T-cell (primary cell): ENCODE data around the gene CORIN. TPM values are rescaled to one million over a fixed set of nuclear protein-coding genes. Genes with fewer than 3 reads are reported as not detected.

Experiments used
- ATAC-seq, 4 experiments: fragments of 200-7000 bp in 3 of 4; fragments of 150-1000 bp in 1 of 4; cut with Tn5 transposase; replicated peaks in 1 of 4; 1 replicate in 3 of 4; 2 replicates in 1 of 4; pipeline ENCODE4 v1.10.0; 2021; ENCODE audit warnings: moderate library complexity in 3 of 4, mild to moderate bottlenecking in 2 of 4, moderate number of reproducible peaks in 1 of 4
- CTCF ChIA-PET, 2 donors: fragments of 300-600 bp; sonication (Branson Sonifier 250); formaldehyde crosslinking; loops; one replicate each; lab custom pipeline; 2022; ENCODE audit warnings: antibody characterized with exemption in 2 of 2; lab: Charles Lee
- POLR2A ChIA-PET, 2 donors: fragments of 300-600 bp; sonication (Branson Sonifier 250); formaldehyde crosslinking; loops; one replicate each; lab custom pipeline; 2022; ENCODE audit warnings: antibody characterized with exemption in 2 of 2; lab: Charles Lee
- DNase-seq, 35 experiments: peaks; one replicate each; pipeline versions ENCODE4 v3.0.0 to v3.0.0-alpha.2; 2013 to 2023
- H3K27ac ChIP-seq: one replicate; pipeline ENCODE4 v1.5.1; 2013; ENCODE audit warnings: low read length
- H3K27me3 ChIP-seq, 2 experiments: replicated peaks in 1 of 2; 1 replicate in 1 of 2; 2 replicates in 1 of 2; pipeline versions ENCODE4 v1.6.1 to v1.7.0; 2013; ENCODE audit warnings: low read length in 1 of 2, mixed read lengths in 1 of 2; ENCODE audit not compliant: control insufficient read depth in 2 of 2, insufficient read depth in 2 of 2; ENCODE audit errors: extremely low read depth in 1 of 2
- H3K36me3 ChIP-seq, 2 donors: 1 replicate in 1 of 2; 2 replicates in 1 of 2; pipeline versions ENCODE4 v1.6.1 to v1.7.0; 2013; ENCODE audit warnings: low read length in 1 of 2; ENCODE audit not compliant: control insufficient read depth in 2 of 2, insufficient read depth in 1 of 2; ENCODE audit errors: extremely low read depth in 1 of 2
- H3K4me1 ChIP-seq, 2 experiments: 1 replicate in 1 of 2; 2 replicates in 1 of 2; pipeline versions ENCODE4 v1.6.1 to v1.7.0; 2013; ENCODE audit warnings: low read length in 2 of 2, mixed read lengths in 1 of 2; ENCODE audit not compliant: insufficient read depth in 2 of 2, control insufficient read depth in 1 of 2; ENCODE audit errors: extremely low read depth in 1 of 2
- H3K4me3 ChIP-seq, 2 donors: 1 replicate in 1 of 2; 2 replicates in 1 of 2; pipeline versions ENCODE4 v1.5.1 to v1.7.0; 2013; ENCODE audit warnings: mild to moderate bottlenecking in 2 of 2, low read length in 1 of 2, moderate library complexity in 1 of 2; ENCODE audit not compliant: control insufficient read depth in 1 of 2; ENCODE audit errors: extremely low read depth in 1 of 2
- H3K9me3 ChIP-seq: 2 replicates; pipeline ENCODE4 v1.7.0; 2013
- H3K27ac Mint-ChIP-seq, 2 donors: one replicate each; pipeline ENCODE4 v1.8.0; 2020 to 2021; ENCODE audit warnings: mild to moderate bottlenecking in 2 of 2, mixed read lengths in 2 of 2
- H3K27me3 Mint-ChIP-seq, 2 donors: one replicate each; pipeline ENCODE4 v1.8.0; 2021 to 2022; ENCODE audit warnings: mixed read lengths in 2 of 2
- H3K36me3 Mint-ChIP-seq: one replicate; pipeline ENCODE4 v1.8.0; 2021; ENCODE audit warnings: mixed read lengths
- H3K4me1 Mint-ChIP-seq, 3 donors: one replicate each; pipeline ENCODE4 v1.8.0; 2020 to 2022; ENCODE audit warnings: mixed read lengths in 3 of 3, mild to moderate bottlenecking in 1 of 3
- H3K4me3 Mint-ChIP-seq, 3 donors: one replicate each; pipeline ENCODE4 v1.8.0; 2020 to 2022; ENCODE audit warnings: mild to moderate bottlenecking in 3 of 3, mixed read lengths in 3 of 3, moderate library complexity in 3 of 3
- H3K9me3 Mint-ChIP-seq, 3 donors: one replicate each; pipeline ENCODE4 v1.8.0; 2020 to 2022; ENCODE audit warnings: mixed read lengths in 3 of 3
- WGBS: methylation state at CpG from one replicate; pipeline ENCODE4 v1.1.5; 2013; ENCODE audit warnings: missing lambda C conversion rate; ENCODE audit not compliant: insufficient coverage; 5-methylcytosine and 5-hydroxymethylcytosine counted together
- total RNA-seq, 35 experiments: library from RNA in 6 of 35; stranded (reverse) in 6 of 35; fragments of 120-200 nt in 1 of 35; gene quantifications; one replicate each; pipeline versions ENCODE4 v1.2.1 to v1.2.4 and lab custom pipeline; 2013 to 2026

Gene CORIN
- total RNA-seq, 5 donors from 2014 or later (not counting 1 experiment from before 2014, with no cell fraction given) = 0.44 to 0.86 (median 0.55) TPM; not detected in 1

DNA sequence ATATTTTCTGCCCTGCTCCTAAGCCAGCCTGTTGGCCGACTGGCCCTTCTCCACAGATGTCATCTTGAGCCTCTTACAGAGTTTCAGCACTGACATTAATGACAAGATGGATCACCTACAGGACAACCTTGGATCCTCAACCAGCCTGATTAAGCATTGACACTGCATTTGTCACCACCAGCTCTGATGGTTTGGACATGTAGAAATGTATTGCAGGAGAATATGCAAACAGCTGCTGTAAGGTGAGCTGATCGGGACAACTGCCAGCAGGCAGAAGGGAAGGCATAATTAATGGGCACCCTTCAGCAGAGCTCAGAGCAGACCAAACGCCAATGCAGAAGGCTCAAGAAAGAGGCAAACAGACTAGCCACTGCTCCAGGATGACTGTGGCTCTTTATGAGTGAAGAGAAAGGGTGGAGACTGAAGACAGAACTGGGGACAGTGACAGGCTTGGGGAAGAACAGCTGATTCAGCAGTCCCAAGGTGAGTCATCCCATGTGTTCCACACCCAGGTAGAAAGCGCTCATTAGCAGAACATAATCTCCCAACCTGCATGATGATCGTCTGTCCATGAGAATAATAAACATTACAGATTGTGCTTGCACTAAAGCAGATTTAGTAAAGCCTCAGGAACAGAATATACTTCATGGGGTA, 6.7 kb downstream of the CORIN start:
- CTCF ChIA-PET = no interaction called here
- peaks cover 14 to 32% (median 29%) of the 10 kb centered on the region in 3 donors for H3K4me1 Mint-ChIP-seq
- POLR2A ChIA-PET = no interaction called here
- peaks cover 0 to 4% of the 10 kb centered on the region in 2 experiments for H3K27me3 ChIP-seq
- H3K27ac ChIP-seq = no peak overlapping the region
- H3K9me3 Mint-ChIP-seq = no peaks in the 10 kb centered on the region
- H3K27ac Mint-ChIP-seq = no peak overlapping the region
- 79% methylated on average over 3 of the region's 5 CpGs for WGBS
- peaks cover 15 to 27% of the 10 kb centered on the region in 2 experiments for H3K4me1 ChIP-seq
- DNase-seq (no peak), ATAC-seq (no peak)
- no peaks in the 10 kb centered on the region for H3K36me3 Mint-ChIP-seq
- H3K4me3 ChIP-seq = no peak overlapping the region
- no peaks in the 10 kb centered on the region for H3K9me3 ChIP-seq
- H3K4me3 Mint-ChIP-seq = no peak overlapping the region
- no peaks in the 10 kb centered on the region for H3K36me3 ChIP-seq
- H3K27me3 Mint-ChIP-seq = peaks cover 4 to 11% of the 10 kb centered on the region in 2 donors

DNA sequence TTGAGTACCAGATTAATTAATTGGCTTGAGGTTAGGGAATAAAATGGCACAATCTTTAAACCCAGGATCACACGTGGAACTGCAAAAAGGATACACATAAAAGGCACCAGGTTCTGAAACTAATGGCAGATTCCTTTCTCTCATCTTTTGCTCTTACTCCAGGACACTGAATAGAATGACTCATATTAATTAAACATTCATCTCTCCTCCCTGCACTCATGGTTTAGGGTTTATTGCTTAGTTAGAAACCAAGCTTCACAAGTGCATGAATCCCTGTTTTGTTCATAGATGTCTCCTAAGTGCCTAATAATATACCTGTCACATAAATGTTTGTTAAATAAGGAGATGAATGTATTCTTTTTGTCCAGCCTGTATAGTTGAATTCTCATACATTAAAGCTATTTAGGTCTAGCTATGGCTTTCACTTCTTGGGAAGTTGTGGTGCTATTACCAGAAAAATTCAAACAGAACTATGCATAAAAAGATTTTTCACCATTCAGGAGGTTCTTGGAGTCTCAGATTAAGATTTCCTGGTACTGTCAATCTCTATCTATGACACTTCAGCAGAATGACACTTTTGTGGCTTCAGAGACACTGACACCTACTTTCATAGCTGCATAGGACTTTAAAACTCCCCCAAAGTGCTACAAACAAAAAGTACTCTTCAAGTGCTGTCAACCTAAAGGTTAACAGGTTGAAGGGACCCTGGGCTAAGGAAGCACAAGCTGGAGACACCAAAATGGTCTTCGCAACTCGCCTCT, 7.4 kb downstream of the CORIN start:
- Histone ChIP-seq H3K27me3 (peaks cover 0 to 2% of the 10 kb centered on the region in 2 experiments), H3K27ac (no peak overlapping the region), H3K4me3 (no peak overlapping the region), H3K4me1 (peaks cover 8 to 22% of the 10 kb centered on the region in 2 experiments), H3K36me3 (no peaks in the 10 kb centered on the region), H3K9me3 (no peaks in the 10 kb centered on the region)
- CTCF ChIA-PET = no interaction called here
- Mint-ChIP-seq H3K4me3 (no peak overlapping the region), H3K27me3 (peaks cover 4 to 11% of the 10 kb centered on the region in 2 donors), H3K9me3 (no peaks in the 10 kb centered on the region), H3K36me3 (no peaks in the 10 kb centered on the region), H3K4me1 (peaks cover 7 to 26% (median 23%) of the 10 kb centered on the region in 3 donors), H3K27ac (no peak overlapping the region)
- 91% methylated on average over 2 of the region's 3 CpGs for whole genome bisulfite sequencing
- DNase-seq (no peak), ATAC-seq (no peak)
- POLR2A ChIA-PET = interaction anchor here in 1 of 2 donors (0.7 kb wide), 1 partner anchor 831 kb away, joined by 4 read pairs; no protein-coding TSS in a partner anchor

DNA sequence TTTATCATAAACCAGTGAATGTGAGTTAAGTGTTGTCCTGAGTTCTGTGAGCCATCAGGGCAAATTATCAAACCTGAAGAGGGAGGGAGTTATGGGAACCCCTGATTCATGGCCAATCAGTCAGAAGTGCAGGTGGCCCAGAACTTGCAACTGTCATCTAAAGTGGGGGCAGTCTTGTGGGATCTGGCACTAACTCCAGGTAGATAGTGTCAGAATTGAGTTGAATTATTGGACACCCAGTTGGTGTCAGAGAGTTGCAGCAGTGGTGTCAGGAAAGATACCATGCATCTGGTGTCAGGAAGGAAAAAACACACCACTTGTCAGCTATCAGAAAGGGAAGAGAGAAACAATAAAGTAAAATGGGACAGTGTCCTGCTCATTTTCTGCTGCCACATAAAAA, 8.4 kb downstream of the CORIN start:
- no peak overlapping the region for H3K4me3 Mint-ChIP-seq
- ChIA-PET CTCF (interaction anchor here in 1 of 2 donors (0.6 to 0.7 kb wide), 2 partner anchors 13 to 15 kb away, joined by 6 read pairs; no protein-coding TSS in a partner anchor), POLR2A (interaction anchor here in 1 of 2 donors (0.7 kb wide), 1 partner anchor 830 kb away, joined by 4 read pairs; no protein-coding TSS in a partner anchor)

DNA sequence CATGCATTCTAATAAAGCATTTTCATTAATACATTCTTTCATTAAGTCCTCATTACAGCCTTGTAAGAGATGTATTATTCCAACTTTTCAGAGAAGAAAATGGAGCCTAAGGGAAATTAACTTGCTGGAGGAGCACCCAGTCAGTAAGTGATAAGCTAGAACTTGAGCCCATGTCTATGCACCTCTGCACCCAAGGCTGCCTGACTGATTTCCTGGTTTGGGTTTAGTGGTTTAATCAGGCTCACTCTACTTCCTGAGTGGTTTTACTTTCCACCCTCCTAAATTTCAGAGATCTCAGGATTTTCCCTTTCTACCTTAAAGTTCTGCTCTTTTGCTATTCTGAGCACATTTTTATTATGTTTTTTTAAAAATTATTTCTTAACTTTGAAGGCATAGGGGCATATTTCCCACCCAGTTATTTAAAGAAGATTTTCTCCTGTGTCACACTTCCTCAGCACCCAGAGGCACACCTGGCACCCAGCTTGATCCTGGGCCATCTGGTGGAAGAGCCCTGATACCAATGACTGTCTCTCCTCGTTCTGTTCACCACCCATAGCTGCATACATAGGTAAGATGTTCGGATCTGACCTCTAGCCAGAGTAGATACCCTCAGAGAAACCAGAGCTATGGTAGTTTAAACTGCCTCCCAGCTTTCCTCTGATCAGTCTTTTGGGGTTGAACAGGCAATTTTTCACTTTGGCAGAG, 10.4 kb downstream of the CORIN start:
- H3K4me1 Mint-ChIP-seq = peaks cover 6 to 20% (median 19%) of the 10 kb centered on the region in 3 donors
- CTCF ChIA-PET = no interaction called here
- DNase-seq (no peak), ATAC-seq (peak in 2 of 4 experiments; percentile 50 to 51)
- Histone ChIP-seq H3K27me3 (peaks cover 0 to 6% of the 10 kb centered on the region in 2 experiments), H3K36me3 (no peaks in the 10 kb centered on the region), H3K9me3 (no peaks in the 10 kb centered on the region), H3K27ac (no peak overlapping the region), H3K4me1 (peaks cover 5 to 18% of the 10 kb centered on the region in 2 experiments), H3K4me3 (no peak overlapping the region)
- H3K27ac Mint-ChIP-seq = no peak overlapping the region
- H3K36me3 Mint-ChIP-seq = no peaks in the 10 kb centered on the region
- WGBS = no CpG with 5 or more reads among the region's 2 CpGs
- no peaks in the 10 kb centered on the region for H3K9me3 Mint-ChIP-seq
- no peak overlapping the region for H3K4me3 Mint-ChIP-seq
- POLR2A ChIA-PET = no interaction called here
- peaks cover 1 to 7% of the 10 kb centered on the region in 2 donors for H3K27me3 Mint-ChIP-seq

More for the DNA sequence above, 8.4 kb downstream of the CORIN start:
- Mint-ChIP-seq H3K27me3 (peaks cover 4 to 11% of the 10 kb centered on the region in 2 donors), H3K27ac (no peak overlapping the region), H3K4me1 (peaks cover 6 to 20% (median 19%) of the 10 kb centered on the region in 3 donors), H3K36me3 (no peaks in the 10 kb centered on the region), H3K9me3 (no peaks in the 10 kb centered on the region)
- peaks cover 0 to 6% of the 10 kb centered on the region in 2 experiments for H3K27me3 ChIP-seq
- no peaks in the 10 kb centered on the region for H3K36me3 ChIP-seq
- peaks cover 5 to 18% of the 10 kb centered on the region in 2 experiments for H3K4me1 ChIP-seq
- no peaks in the 10 kb centered on the region for H3K9me3 ChIP-seq
- ATAC-seq (no peak), DNase-seq (no peak)
- no peak overlapping the region for H3K4me3 ChIP-seq
- H3K27ac ChIP-seq = no peak overlapping the region

DNA sequence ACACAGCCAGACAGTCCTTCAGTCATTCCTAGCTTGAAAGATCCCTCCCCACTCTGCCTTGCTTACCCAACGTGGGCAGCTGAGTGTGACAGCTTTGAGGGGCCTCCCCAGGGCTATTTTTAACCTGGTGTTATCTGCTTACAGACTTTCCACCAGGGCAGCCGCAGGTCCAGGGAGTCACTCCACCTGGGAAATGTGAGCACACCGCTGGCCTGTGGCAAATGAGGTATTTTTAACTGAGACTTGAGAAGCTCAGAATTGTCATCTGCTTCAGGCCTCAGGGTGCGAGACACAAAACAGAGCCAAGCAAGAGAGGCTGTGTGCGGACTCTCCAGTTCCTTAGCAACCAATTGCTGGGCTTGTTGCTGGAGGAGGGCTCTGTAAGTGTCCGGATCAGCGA, 13.0 kb downstream of the CORIN start:
- H3K9me3 Mint-ChIP-seq = no peaks in the 10 kb centered on the region
- ChIA-PET CTCF (no interaction called here), POLR2A (no interaction called here)
- H3K27ac ChIP-seq = no peak overlapping the region
- DNase-seq (no peak), ATAC-seq (no peak)
- H3K4me1 ChIP-seq = peaks cover 5 to 15% of the 10 kb centered on the region in 2 experiments
- no peaks in the 10 kb centered on the region for H3K36me3 Mint-ChIP-seq
- H3K4me1 Mint-ChIP-seq = peaks cover 6 to 19% (median 14%) of the 10 kb centered on the region in 3 donors
- H3K4me3 Mint-ChIP-seq = no peak overlapping the region
- no peak overlapping the region for H3K27ac Mint-ChIP-seq
- H3K27me3 Mint-ChIP-seq = peaks cover 4 to 11% of the 10 kb centered on the region in 2 donors
- H3K36me3 ChIP-seq = no peaks in the 10 kb centered on the region
- peaks cover 0 to 6% of the 10 kb centered on the region in 2 experiments for H3K27me3 ChIP-seq
- 69% methylated on average over 6 of the region's 7 CpGs for WGBS
- no peaks in the 10 kb centered on the region for H3K9me3 ChIP-seq
- no peak overlapping the region for H3K4me3 ChIP-seq

DNA sequence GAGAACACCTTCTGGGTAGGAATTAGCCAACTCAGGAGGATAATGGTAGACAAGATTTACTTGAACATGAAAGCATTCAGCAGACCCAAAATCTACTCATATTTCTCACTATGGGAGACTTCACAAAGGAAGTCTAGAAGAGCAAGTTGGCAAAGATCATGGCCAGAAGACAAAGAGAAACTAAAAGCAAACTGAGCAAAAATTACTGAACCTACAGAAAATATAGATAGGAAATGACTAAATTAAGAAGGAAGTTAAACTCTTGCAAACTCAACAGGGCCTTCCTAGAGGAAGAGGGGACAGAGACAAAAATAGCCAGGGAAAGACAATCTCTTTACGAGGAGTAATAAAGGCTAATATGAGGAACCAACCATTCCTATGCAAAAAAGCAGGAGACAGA, 18.7 kb downstream of the CORIN start:
- WGBS = no CpG with 5 or more reads among the region's 1 CpG
- POLR2A ChIA-PET = interaction anchor here in 1 of 2 donors (0.7 kb wide), 1 partner anchor 12 kb away, joined by 5 read pairs; no protein-coding TSS in a partner anchor
- H3K36me3 Mint-ChIP-seq = no peaks in the 10 kb centered on the region
- ATAC-seq (no peak), DNase-seq (no peak)
- Histone ChIP-seq H3K9me3 (no peaks in the 10 kb centered on the region), H3K4me1 (no peaks in the 10 kb centered on the region), H3K36me3 (no peaks in the 10 kb centered on the region), H3K4me3 (no peak overlapping the region), H3K27ac (no peak overlapping the region), H3K27me3 (no peaks in the 10 kb centered on the region)
- peaks cover 0 to 3% (median 0%) of the 10 kb centered on the region in 3 donors for H3K9me3 Mint-ChIP-seq
- peaks cover 0 to 5% (median 4%) of the 10 kb centered on the region in 3 donors for H3K4me1 Mint-ChIP-seq
- no peak overlapping the region for H3K27ac Mint-ChIP-seq
- CTCF ChIA-PET = interaction anchor here in 1 of 2 donors (0.7 kb wide), 1 partner anchor 48 kb away, joined by 3 read pairs; no protein-coding TSS in a partner anchor
- peaks cover 18 to 26% of the 10 kb centered on the region in 2 donors for H3K27me3 Mint-ChIP-seq
- H3K4me3 Mint-ChIP-seq = no peak overlapping the region
